GM18873 (cell line): ENCODE data around the gene NDOR1.
"Not testable (repeated sequence)": the region's sequence is repeated elsewhere in the genome, so short reads cannot be mapped to it uniquely, and the experiment has no call there.

Experiments used
- ATAC-seq: cut with Tn5 transposase; IDR thresholded peaks from one replicate; pipeline ENCODE4 v1.9.1; 2021; ENCODE audit warnings: mild to moderate bottlenecking, moderate library complexity, moderate number of reproducible peaks; ENCODE audit not compliant: unreplicated experiment, low FRiP score

Gene NDOR1

DNA sequence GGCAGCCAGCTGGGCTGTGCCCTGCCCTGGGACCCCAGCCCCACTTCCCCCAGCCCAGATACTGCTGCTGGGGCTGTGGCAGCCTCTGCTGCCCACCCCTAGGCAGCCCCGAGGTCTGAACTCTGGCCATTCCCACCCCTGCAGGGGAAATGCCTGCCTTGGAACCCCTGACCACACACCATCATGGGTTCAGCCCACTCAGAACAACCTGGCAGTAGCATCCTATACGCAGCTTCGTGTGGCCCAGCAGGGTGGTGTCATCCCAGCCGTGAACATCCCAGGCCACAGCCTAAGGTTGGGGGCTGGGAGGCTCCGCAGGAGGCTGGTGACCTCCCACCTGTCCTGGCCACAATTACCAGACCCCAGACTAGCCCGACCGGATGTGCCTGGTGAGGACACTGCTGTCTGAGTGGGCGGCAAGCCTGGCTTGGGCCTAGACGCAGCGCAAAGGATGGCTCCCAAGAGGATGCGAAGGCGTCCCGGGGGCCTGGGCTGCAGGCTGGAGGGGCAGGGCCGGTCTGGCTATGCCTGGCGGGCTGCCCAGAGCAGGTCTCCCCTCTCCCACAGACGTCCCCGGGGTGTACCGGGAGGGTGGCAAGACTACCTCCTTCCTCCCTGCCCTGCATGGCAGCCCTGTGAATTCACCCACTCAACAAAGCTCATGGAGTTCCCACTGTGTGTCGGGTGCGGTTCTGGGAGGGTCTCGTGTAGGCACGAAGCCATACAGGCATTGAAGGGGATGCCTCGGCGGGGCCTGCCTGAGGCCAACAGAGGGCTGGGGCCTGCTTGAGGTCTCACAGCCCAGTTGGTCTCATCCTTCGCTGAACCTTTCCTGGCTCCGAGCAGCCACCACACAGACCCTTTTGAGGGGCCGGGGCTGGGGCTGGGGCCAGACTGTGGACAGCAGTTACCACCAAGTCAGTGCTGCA, 23.7 kb downstream of the NDOR1 start:
- no peak for ATAC-seq

- ATAC-seq: no peak
Measured at GRCh38 chr9:137229903-137230704, 24.6 kb downstream of the NDOR1 start.

DNA sequence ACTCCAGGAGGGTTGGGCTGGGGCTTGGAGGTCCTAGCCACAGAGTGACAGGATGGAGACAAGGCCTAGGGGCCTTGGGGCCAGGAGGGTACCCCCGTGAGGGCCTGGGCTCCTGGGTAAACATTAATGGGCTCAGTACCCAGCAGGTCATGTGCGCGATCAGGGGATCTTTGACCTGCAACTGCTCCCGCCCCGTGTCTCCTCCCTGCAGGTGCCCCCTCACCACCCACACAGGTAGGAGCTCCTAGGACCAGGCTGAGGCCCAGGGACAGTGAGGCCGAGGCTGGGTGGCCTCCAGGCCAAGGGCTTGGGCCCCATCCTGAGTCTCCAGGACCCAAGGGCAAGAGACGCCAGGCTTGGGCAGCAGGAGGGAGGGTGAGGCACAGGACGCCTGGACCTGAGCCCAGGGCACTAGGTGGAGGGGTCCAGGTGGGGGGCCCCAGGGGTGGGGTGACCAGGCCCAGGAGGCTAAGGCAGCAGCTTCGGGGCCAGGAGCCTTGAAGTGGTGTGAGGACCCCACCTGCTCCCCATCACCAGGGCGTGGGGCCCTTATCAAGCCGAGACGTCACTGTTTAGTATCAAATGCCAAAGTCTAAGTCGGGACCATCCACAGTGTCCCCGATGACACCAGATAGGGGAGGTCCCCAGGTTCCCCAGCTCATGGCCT, 25.3 kb downstream of the NDOR1 start, which contains the start of gene SLC34A3:
Gene SLC34A3 (plus strand): TSS at position 197 of the 667 bp plus-strand sequence. CDS start 802 bp downstream, outside the sequence.
- no peak for ATAC-seq

- ATAC-seq: no peak
Measured at GRCh38 chr9:137231372-137232039, 26.0 kb downstream of the NDOR1 start.

DNA sequence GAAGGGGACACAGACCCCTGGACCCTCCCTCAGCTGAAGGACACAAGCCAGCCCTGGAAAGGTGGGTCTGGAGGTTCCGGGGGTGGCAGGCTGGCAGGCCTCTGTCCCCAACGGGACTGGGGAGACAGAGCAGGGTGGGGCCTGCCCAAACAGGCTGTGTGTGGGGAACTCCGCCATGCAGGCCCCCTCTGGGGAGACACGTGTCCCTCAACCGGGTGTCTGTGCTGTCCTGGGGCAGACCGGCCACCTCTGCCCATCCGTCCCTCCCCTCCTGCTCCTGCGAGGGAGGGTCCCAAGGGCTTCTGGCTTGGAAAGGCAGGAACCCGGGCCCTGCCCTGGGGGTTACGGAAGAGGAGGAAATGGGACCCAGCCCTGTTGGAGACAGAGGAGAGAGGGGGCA, 26.6 kb downstream of the NDOR1 start:
- ATAC-seq: no peak

DNA sequence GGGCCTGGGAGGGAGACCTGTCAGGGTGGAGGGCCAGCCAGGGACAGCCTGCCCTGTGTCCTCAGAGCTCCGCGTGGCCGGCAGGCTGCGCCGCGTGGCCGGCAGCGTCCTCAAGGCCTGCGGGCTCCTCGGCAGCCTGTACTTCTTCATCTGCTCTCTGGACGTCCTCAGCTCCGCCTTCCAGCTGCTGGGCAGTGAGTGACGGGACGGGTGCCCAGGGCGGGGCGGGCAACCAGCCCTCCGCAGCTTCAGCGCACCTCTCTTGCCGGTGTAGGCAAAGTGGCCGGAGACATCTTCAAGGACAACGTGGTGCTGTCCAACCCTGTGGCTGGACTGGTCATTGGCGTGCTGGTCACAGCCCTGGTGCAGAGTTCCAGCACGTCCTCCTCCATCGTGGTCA, 27.0 kb downstream of the NDOR1 start:
- ATAC-seq: no peak

- no peak for ATAC-seq
Measured at GRCh38 chr9:137233143-137233980, 27.9 kb downstream of the NDOR1 start.

GRCh38 chr9:137234055-137234697, 28.7 kb downstream of the NDOR1 start:
- no peak for ATAC-seq

DNA sequence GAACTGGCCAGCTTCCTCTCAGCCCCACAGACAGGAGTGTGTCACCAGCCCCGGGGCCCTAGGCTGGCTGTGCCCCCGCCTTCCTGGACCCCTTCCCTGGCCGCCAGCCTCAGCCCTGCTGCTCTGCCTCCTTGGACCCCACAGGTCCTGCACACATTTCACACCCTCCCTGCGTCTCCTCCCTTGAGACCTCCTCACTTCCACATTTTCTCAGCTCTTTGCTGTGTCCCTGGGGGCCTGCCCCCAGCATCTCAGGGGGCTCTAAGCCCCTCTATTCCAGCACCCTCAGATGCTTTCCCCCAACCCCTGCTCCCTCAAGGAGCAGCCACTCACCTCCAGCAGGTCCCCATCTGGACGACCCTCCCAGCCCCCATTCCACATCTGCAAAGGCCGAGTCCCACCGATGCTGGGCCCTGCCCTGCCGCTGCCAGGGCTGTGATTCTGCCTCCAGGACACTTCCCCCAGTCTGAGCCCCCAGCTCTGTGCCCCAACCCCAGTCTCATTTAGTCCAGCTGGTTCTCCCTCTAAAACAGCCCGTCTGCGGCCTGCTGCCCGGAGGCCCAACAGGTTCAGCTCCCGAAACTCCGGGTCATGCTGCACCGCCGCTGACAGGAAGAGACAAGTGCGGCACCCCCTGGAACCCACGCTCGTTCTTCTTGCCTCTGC, 29.4 kb downstream of the NDOR1 start:
- ATAC-seq: no peak

GRCh38 chr9:137235424-137236237, 30.1 kb downstream of the NDOR1 start:
- ATAC-seq: no peak

- ATAC-seq: no peak
Measured at GRCh38 chr9:137236238-137236935, 30.9 kb downstream of the NDOR1 start.

DNA sequence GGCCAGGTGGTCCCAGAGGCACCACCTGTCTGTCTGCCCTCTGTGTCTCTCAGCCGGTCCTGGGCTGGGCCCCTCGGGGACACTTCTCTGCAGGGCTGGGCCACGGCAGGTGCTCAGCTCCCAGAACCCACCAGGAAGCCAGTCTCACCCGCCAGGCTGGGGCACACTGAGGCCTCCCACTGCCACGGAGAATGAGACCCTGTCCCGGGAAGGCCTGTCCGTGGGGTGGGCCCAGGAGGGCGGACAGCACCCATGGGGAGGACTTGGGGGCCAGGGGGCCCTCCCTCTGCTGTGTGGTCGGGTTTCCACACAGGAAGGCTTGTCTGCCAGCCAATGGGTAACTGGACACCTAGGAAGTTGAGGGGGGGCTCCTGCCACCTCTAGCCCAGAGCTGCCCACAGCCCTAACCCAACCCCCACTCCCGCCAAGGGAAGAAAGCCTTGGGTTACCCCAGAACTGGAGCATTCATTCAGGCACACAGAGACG, 31.5 kb downstream of the NDOR1 start:
- no peak for ATAC-seq

DNA sequence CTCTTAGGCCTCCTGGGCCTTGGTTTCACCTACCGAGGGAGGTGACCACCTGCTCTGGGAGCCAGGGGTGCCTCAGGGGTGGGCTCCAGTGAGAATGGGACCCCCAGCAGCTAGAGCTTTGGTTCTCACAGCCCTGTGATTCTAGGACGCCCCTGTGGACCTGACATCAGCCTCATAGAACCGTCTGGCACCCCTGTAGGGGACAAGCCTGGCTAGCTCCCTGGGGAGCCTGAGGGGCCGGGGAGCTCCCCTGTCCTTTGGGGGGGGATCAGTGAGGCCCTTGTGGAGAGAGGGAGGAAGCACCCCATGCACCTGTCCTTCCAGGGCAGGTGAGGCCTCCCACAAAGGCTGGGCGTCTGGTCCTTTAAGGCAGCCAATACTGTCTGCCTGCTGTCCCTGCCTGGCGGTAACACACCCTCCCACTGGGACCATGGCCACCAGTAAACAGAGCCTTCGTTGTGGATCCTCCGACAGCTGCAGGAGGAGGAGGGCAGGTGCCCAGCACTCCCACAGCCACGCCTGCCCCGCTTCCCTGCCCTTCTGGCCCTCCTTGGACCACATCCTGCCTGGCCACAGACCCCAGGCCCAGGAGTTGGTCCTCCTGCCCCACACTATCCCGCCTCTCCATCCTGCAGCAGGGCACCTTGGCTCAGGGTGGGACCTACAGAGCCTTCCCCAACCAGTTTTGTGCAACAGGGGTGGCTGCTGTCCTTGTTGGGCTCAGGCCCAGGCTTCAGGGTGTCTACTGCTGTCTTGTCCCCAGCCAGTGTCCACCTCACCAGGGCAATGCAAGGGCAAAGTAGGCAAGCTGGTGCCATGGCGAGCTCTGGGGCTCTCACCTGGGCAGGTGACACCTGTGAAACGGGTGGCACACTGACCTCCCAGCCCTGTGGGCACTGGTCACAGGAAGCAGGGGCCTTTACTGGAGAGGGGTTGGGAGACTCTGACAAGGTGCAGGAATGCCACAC, 32.5 kb downstream of the NDOR1 start:
- no peak for ATAC-seq

- ATAC-seq: not testable (repeated sequence)
Measured at GRCh38 chr9:137239541-137240200, 34.2 kb downstream of the NDOR1 start.

DNA sequence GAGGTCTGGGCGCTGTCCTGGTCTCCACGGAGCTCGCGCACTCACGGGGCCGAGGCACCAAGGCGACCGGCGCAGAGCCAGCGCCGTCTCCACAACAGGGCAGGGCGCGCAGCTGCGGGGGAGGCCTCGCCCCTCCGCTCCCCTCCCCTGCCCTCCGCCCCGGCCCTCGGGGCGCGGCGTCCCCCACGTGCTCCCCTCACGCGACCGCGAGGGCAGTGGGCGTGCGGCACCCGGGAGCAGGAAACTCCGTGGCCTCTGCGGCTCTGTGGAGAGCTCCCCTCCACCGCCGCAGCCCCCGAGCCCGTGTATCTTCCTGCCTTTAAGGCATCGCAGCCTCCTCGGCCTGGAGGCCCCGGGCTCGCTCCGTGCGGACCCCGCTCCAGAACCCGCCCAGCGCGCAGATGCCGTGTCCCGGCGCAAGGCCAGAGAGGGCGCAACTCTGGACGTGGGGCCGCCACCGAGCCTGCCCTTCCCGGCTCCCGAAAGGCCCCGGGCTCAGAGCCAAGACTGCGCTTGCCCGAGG, 34.9 kb downstream of the NDOR1 start:
- peak; percentile 7 for ATAC-seq
